Measurements from ENCODE around the gene CACNG8. TPM values are rescaled to one million over a fixed set of nuclear protein-coding genes. Genes with fewer than 3 reads are reported as not detected.

The CACNG8 gene
- polyA plus RNA-seq, 1 of the 3 experiments (the other 2 are of a cell fraction), result 1.3 TPM

- Histone ChIP-seq H3F3A (replicated peaks; ENCODE audit: insufficient read depth) (peaks cover 3% of the 10 kb centered on the region), H3K4me2 (no peak overlapping the region), H3K79me2 (ENCODE audit: insufficient read depth) (no peaks in the 10 kb centered on the region), H3K9me3 (no peaks in the 10 kb centered on the region), H3K27ac (ENCODE audit: low read depth in 2 of 2, low read length in 1 of 2) (no peak overlapping the region), H3K4me1 (ENCODE audit: control insufficient read depth in 1 of 2, insufficient read depth in 2 of 2, low read depth in 1 of 2, low read length in 1 of 2) (no peaks in the 10 kb centered on the region), H3K27me3 (ENCODE audit: insufficient read depth) (no peaks in the 10 kb centered on the region), H3K9ac (no peak overlapping the region), H4K20me1 (ENCODE audit: insufficient read depth) (peaks cover 5% of the 10 kb centered on the region; the same call in 1 of the 2 replicates), H3K9me2 (no peaks in the 10 kb centered on the region), H3K36me3 (replicated peaks in 1 of 2; ENCODE audit: control insufficient read depth in 1 of 2, insufficient read depth in 2 of 2, low read length in 1 of 2) (peaks cover 20 to 26% of the 10 kb centered on the region in 2 experiments), H3K4me3 (ENCODE audit: low read depth in 2 of 2, low read length in 1 of 2) (no peak overlapping the region), H2AFZ (ENCODE audit: low read depth) (no peak overlapping the region)
- POLR2A ChIA-PET, result no interaction called here
- CTCF ChIA-PET, result interaction anchor here (2.1 to 2.5 kb wide), 2 partner anchors 10 to 106 kb away, joined by 7 read pairs; no protein-coding TSS in a partner anchor
- no peak for DNase-seq
- 80% methylated on average over 7 of the region's 7 CpGs for WGBS (ENCODE audit: low lambda C conversion rate)
- no peak for TF ChIP-seq RFX5 (IDR thresholded peaks at IDR 0.05; ENCODE audit: low read length)
- TF ChIP-seq ELF1 (IDR thresholded peaks at IDR 0.05), result no peak
- TF ChIP-seq POLR2AphosphoS5 (IDR thresholded peaks at IDR 0.05; ENCODE audit: low read depth, low read length), result no peak
- TF ChIP-seq SIN3A (IDR thresholded peaks at IDR 0.05; ENCODE audit: borderline replicate concordance, low read depth, low read length), result no peak
- TF ChIP-seq GATA2 (CRISPR knock-in tag; IDR thresholded peaks at IDR 0.05), result no peak
- no peak for TF ChIP-seq TAF1 (IDR thresholded peaks at IDR 0.05; ENCODE audit: borderline replicate concordance, low read depth, low read length)
- no peak for TF ChIP-seq CTCF (IDR thresholded peaks at IDR 0.05)
These were observed 45.4 kb upstream of the CACNG8 start for GRCh38 chr19:53917356-53917755.

DNA sequence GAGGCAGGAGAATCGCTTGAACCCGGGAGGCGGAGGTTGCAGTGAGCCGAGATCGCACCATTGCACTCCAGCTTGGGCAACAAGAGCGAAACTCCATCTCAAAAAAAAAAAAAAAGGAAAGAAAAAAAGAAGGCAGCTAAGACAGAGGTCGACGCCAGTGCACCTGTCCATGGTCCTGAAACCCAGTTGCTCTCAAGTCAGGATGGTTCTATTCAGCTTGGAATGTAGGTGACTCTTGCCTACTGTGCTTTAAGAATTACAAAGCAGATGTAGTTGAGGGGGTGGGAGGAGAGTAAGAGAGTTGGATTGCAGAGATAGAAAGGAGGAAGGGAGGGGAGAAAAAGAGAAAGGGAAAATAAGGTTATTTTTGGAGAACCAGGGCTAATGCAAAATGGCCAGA, 35.0 kb upstream of the CACNG8 start:
- ChIA-PET CTCF (no interaction called here), POLR2A (no interaction called here)
- Histone ChIP-seq H3K79me2 (ENCODE audit: insufficient read depth) (no peaks in the 10 kb centered on the region), H3K4me1 (ENCODE audit: control insufficient read depth in 1 of 2, insufficient read depth in 2 of 2, low read depth in 1 of 2, low read length in 1 of 2) (no peaks in the 10 kb centered on the region), H3K9ac (no peak overlapping the region), H3K27me3 (ENCODE audit: insufficient read depth) (no peaks in the 10 kb centered on the region), H3K36me3 (replicated peaks in 1 of 2; ENCODE audit: control insufficient read depth in 1 of 2, insufficient read depth in 2 of 2, low read length in 1 of 2) (peaks cover 0 to 19% of the 10 kb centered on the region in 2 experiments), H2AFZ (ENCODE audit: low read depth) (no peak overlapping the region), H3K4me3 (ENCODE audit: low read depth in 2 of 2, low read length in 1 of 2) (no peak overlapping the region), H3K27ac (ENCODE audit: low read depth in 2 of 2, low read length in 1 of 2) (no peak overlapping the region), H3K9me3 (no peaks in the 10 kb centered on the region), H3K4me2 (no peak overlapping the region), H4K20me1 (ENCODE audit: insufficient read depth) (no peaks in the 10 kb centered on the region), H3K9me2 (no peaks in the 10 kb centered on the region), H3F3A (replicated peaks; ENCODE audit: insufficient read depth) (no peaks in the 10 kb centered on the region)
- DNase-seq, result no peak
- WGBS (ENCODE audit: low lambda C conversion rate), result 87% methylated on average over 8 of the region's 8 CpGs
- TF ChIP-seq, protein P1, sequence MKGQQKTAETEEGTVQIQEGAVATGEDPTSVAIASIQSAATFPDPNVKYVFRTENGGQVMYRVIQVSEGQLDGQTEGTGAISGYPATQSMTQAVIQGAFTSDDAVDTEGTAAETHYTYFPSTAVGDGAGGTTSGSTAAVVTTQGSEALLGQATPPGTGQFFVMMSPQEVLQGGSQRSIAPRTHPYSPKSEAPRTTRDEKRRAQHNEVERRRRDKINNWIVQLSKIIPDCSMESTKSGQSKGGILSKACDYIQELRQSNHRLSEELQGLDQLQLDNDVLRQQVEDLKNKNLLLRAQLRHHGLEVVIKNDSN (IDR thresholded peaks at IDR 0.05; ENCODE audit: borderline replicate concordance, low read depth), result no peak
- TF ChIP-seq REST (IDR thresholded peaks at IDR 0.05; ENCODE audit: low read depth, low read length), result peak; percentile 95

All from SK-N-SH (cell line).